Medulla oblongata (tissue), 1 donor: Measurements from ENCODE around the gene METTL25B.
A peak's percentile ranks its signal among the peaks of the same experiment; 100 is the strongest.

Source experiments
- DNase-seq: peaks from one replicate; pipeline ENCODE4 v3.0.0-alpha.2; 2015; ENCODE audit errors: extremely low spot score

METTL25B gene

DNA sequence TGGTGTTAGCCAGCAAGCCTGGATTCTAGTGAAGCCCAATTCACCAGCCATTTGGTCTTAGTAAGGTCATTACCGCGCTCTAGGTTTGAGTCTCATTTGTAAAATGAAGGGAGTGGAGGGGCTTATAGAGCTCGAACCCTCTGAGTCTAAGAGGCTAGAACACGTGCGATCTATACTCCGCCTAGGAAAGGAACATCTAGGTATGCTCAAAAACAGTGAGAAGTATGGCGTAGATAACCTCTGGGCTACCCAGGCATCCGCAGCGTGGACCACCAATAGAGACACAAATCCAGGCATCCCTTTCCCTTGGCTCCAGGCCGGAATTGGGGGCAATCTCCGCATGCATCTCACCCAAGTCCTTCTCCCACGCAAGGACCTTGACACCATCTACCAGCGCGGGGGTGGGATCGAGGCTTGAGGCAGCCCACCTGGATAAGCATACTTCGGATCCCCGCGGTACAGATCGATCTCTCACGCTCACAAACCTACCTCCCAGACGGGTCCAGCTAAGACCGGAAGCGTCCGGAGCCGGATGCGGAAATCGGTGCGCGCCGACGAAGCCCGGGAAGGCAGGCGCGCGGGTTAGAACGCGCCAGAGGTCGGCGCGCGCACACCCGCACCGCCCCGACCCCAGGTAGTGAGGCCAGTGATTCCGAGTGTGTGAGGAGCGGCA is at the start of gene METTL25B:
TSS of gene METTL25B (plus strand) at position 544 of the 673 bp plus-strand sequence. CDS start 636 bp downstream, outside the sequence.
- peak; percentile 81 for DNase-seq

- DNase-seq = no peak
These were observed 48.2 kb upstream of the METTL25B start for GRCh38 chr1:156680056-156680455.

- DNase-seq = no peak
These were observed 46.9 kb upstream of the METTL25B start for GRCh38 chr1:156681196-156681960.

- no peak for DNase-seq
These were observed 45.9 kb upstream of the METTL25B start for GRCh38 chr1:156682166-156682890.

DNA sequence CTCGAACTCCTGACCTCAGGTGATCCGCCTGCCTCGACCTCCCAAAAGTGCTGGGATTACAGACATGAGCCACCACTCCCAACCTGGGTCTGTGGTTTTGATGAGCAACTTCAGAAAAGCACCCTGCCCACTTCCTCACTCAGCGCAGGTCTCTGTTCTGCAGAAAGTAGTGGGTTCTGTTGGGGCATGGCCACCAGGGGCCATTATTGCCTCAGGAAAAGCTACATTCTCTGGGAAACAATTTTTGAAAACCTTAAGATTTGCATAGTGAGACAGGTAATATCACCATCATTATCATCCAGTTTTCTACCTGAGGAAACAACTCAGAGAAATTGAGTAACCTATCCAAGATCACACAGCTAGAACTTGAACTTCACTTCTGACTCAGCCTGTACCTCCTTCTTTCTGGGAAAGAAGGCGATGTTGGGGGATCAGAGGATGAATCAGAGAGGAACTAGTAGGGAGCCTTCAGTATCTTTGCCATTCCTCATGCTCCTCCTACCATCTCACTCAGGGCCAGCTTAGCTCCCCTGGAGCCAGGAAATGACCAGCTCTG is 44.0 kb upstream of the METTL25B start:
- no peak for DNase-seq

- DNase-seq = peak; percentile 84
These were observed 39.0 kb upstream of the METTL25B start for GRCh38 chr1:156689035-156689952.

GRCh38 chr1:156689953-156690674 is 38.2 kb upstream of the METTL25B start:
- no peak for DNase-seq

- no peak for DNase-seq
These were observed 37.6 kb upstream of the METTL25B start for GRCh38 chr1:156690675-156691036.

- DNase-seq = no peak
These were observed 37.1 kb upstream of the METTL25B start for GRCh38 chr1:156691191-156691590.

DNA sequence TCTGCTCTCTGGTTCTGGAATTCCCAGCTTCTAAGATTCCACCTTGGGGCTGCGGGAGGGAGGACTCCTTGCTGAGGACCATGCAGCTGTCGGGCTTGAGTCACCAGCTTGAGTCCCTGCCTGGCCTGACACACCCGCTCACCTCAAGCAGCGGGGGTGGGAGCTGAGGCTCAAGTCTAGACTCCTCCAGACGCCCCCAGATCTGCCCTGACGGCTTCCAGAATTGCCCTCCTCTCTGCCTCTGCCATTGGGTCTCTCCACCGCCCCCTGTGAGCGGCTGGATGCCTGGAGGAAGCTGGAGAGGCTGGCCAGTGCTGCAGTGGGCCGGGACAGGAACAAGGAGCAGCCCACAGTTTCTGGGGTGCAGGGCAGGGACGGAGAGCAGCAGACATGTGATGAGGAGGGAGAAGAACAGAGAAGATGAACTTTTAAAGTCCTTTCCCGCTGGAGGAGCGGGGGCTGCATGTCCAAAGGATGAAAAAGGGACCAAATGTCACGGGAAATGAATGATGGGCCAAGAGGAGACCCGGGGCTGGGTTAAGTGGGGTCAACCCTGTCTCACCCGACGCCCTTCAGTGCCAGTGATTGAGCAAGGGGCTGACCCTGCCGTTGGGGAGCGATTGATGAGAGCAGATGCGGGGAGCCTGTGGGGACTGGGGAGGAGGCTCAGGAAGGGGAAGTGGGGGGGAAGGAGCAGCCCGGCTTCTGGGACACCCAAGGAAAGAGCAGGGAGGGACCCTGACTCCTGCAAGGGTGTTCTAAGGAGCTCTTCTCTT is 36.4 kb upstream of the METTL25B start:
- DNase-seq = no peak

- no peak for DNase-seq
These were observed 35.8 kb upstream of the METTL25B start for GRCh38 chr1:156692441-156692924.

GRCh38 chr1:156692925-156693847 is 35.1 kb upstream of the METTL25B start:
- DNase-seq = no peak

DNA sequence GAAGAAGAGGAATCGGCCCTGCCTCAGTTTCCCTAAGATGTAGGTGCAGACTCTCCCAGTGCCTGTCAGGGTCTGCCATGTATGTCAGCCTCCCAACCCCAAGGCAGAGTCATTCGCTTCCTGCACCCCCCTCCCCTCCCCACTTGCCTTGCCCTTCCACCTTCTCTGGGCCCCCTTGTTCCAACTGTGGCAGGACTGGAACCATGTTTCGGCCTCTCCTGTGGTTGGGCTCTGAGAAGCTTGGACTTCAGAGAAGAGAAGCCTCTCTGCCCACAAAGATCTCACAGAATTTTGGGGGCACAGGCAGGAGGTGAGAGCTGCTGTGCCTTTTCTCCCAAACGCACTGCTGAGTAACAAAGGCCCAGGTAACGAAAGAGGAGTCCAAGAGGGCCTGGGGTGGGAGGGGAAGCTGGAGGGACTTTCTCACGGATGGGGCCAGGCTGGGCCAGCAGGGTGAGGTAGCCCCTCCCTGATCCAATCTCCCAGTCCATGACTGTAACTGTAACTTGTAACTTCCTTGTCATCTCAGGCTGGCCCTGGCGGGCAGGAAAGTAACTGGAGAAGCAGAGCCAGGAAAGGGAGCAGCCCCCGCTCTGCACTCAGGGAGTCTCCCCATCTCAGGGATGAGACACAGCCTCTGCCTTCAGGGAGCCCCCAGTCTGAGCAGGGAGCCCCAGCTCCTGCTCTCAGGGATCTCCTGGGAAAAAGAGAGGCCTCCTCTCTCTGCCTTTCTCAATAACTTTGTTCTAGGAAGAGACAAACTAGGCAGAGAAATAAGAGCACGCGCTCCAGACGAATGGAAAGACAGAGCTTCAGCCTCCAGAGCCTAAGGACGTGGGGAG is 34.2 kb upstream of the METTL25B start:
- no peak for DNase-seq

- DNase-seq = no peak
These were observed 33.6 kb upstream of the METTL25B start for GRCh38 chr1:156694690-156694962.

GRCh38 chr1:156696755-156697154 is 31.5 kb upstream of the METTL25B start:
- no peak for DNase-seq

DNA sequence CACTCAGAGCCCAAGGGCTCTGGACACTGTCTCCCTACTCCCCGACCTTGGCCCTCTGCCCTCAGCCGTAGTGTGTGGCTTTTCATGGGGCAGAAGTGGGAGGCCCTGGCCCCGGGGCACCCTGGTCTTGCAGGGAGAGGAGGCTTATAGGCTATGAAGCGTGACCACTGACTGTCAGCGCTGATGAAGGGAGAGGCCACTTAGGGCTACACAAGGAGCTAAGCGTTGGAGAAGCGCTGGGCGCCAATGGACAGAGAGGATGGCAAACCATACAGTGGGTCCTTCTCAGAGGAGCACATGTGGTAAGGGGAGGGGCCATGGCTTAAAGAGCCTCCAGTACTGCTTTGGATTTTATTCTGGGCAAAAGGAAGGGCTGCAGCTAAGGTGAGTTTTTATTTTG is 30.8 kb upstream of the METTL25B start:
- DNase-seq = no peak

DNA sequence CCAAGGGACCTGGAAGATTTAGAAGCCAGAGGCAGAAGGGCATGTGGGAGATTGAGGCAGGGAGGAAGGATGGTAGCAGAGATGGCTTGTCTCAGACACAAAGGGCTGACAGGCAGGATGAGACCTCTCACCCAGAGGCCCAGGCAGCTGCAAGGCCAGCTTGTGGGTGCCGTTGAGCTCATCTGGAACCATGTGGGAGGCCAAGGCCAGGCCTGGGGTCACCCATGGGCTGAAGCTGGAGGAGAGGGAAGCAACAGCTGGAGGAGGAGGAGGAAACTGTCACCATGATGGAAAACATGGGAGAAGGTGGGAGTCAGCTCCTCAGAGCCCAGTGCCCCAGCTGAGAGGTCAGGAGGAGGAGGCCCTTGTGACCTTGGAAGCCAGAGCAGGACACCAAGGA is 29.3 kb upstream of the METTL25B start:
- DNase-seq = no peak
